WERI-Rb-1 (cell line): ENCODE measurements around the gene CDH4.

Experiments
- DNase-seq: peaks from one replicate; pipeline ENCODE4 v3.0.0-alpha.2; 2020
- H3K27ac ChIP-seq: fragments of 250-450 bp; sonication (Bioruptor Pico); 2 replicates; pipeline ENCODE4 v1.5.1; 2020; ENCODE audit warnings: mild to moderate bottlenecking, moderate library complexity
- H3K27me3 ChIP-seq: fragments of 250-450 bp; sonication (Bioruptor Pico); 2 replicates; pipeline ENCODE4 v1.5.1; 2021; ENCODE audit warnings: mild to moderate bottlenecking, low read depth, moderate library complexity; ENCODE audit not compliant: insufficient read depth, severe bottlenecking
- H3K36me3 ChIP-seq: fragments of 250-450 bp; sonication (Bioruptor Pico); 2 replicates; pipeline ENCODE4 v1.5.1; 2020; ENCODE audit warnings: mild to moderate bottlenecking, moderate library complexity
- H3K4me3 ChIP-seq: 2 replicates; pipeline ENCODE4 v1.5.1; 2011; ENCODE audit warnings: low read depth, mild to moderate bottlenecking, control low read depth, low read length
- H3K9me3 ChIP-seq: fragments of 250-450 bp; sonication (Bioruptor Pico); 2 replicates; pipeline ENCODE4 v1.5.1; 2021; ENCODE audit warnings: mild to moderate bottlenecking, moderate library complexity; ENCODE audit not compliant: severe bottlenecking
- TF ChIP-seq, protein P1 (sequence below): IDR thresholded peaks from 2 replicates; pipeline ENCODE4 v1.5.1; 2011; ENCODE audit warnings: low read depth, mild to moderate bottlenecking, control low read depth, inconsistent platforms, low read length

CDH4 gene

DNA sequence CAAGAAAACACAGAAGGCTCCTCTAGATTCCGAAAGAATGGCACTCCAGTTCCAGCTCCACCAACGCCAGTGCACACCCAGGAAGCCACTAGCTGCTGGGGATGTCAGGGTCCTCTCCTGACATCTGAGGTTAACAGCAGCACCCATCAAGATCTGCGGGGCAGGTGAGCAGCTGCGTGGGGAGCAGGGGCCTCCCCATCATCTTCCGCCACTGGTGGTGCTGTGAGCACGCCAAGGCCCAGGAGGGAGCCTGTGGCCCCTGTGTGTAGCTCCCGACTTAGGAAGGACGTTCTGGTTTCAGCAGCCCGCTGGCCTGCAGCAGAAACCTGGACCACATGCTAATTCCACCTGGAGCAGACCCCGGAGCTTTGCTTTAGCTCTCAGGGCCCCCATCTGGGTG is 427.4 kb downstream of the CDH4 start:
- DNase-seq = no peak
- Histone ChIP-seq H3K4me3 (no peak overlapping the region), H3K9me3 (no peaks in the 10 kb centered on the region), H3K27me3 (peaks cover 84% of the 10 kb centered on the region), H3K27ac (no peak overlapping the region), H3K36me3 (no peaks in the 10 kb centered on the region)
- TF ChIP-seq, protein P1, sequence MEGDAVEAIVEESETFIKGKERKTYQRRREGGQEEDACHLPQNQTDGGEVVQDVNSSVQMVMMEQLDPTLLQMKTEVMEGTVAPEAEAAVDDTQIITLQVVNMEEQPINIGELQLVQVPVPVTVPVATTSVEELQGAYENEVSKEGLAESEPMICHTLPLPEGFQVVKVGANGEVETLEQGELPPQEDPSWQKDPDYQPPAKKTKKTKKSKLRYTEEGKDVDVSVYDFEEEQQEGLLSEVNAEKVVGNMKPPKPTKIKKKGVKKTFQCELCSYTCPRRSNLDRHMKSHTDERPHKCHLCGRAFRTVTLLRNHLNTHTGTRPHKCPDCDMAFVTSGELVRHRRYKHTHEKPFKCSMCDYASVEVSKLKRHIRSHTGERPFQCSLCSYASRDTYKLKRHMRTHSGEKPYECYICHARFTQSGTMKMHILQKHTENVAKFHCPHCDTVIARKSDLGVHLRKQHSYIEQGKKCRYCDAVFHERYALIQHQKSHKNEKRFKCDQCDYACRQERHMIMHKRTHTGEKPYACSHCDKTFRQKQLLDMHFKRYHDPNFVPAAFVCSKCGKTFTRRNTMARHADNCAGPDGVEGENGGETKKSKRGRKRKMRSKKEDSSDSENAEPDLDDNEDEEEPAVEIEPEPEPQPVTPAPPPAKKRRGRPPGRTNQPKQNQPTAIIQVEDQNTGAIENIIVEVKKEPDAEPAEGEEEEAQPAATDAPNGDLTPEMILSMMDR = no peak

DNA sequence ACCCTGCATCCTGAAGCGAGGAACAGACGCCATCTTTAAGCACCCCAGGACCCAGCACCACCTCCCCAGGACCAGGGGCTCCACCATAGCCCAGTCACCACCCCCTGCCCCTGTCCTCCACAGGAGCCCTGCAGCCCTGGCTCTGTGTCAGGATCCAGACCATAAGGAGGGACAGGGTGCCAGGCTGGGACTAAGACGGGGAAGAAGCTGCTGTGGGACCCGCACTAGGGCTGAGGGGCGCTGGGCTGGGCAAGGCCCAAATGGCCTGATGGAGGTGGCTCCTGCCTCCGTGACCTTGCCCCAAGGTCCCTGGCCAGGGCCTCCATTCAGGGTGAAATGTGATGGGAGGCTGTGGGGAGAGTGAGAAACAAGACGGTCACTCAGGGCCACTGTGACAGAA is 428.0 kb downstream of the CDH4 start:
- no peaks in the 10 kb centered on the region for H3K36me3 ChIP-seq
- TF ChIP-seq, protein P1 = no peak
- H3K27ac ChIP-seq = no peak overlapping the region
- DNase-seq = no peak
- H3K27me3 ChIP-seq = peaks cover 85% of the 10 kb centered on the region
- H3K4me3 ChIP-seq = no peak overlapping the region
- no peaks in the 10 kb centered on the region for H3K9me3 ChIP-seq

DNA sequence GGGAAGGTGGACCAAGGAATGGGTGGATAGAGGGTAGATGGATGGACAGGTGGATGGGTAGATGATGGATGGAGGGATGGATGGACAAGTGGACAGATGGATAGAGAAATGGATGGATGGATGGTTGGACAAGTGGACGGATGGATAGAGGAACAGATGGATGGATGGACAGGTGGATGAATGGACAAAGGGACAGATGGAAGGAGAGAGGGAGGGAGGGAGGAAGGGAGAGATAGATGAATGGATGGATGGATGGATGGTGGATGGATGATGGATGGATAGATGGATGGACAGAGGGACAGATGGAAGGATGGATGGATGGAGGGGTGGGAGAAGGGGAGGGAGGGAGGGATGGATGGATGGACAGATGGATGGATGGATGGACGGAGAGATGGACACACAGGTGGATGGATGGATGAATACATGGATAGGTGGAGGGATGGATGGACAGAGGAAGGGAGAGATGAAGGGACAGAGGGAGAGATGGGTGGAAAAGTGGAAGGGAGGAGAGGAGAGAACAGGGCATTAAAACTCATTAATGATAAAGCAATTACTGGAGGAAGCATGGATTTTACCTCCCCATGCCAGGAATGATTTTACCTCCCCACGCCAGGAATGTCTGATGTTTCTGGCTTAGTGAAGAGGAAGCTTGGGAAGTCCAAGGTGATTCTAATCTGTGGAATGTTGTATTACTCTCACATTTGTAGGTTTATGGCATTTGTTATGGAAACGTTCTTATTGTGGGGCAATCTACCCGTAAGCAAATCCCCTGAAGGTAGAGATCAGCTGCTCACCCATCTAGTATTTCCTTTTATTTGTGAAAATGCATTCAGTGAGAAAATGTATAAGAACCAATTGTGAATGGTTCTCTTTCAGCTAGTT is 430.3 kb downstream of the CDH4 start:
- peaks cover 85% of the 10 kb centered on the region for H3K27me3 ChIP-seq
- DNase-seq = no peak
- no peak overlapping the region for H3K27ac ChIP-seq
- no peak overlapping the region for H3K4me3 ChIP-seq
- TF ChIP-seq, protein P1 = no peak
- no peaks in the 10 kb centered on the region for H3K36me3 ChIP-seq
- H3K9me3 ChIP-seq = no peaks in the 10 kb centered on the region

DNA sequence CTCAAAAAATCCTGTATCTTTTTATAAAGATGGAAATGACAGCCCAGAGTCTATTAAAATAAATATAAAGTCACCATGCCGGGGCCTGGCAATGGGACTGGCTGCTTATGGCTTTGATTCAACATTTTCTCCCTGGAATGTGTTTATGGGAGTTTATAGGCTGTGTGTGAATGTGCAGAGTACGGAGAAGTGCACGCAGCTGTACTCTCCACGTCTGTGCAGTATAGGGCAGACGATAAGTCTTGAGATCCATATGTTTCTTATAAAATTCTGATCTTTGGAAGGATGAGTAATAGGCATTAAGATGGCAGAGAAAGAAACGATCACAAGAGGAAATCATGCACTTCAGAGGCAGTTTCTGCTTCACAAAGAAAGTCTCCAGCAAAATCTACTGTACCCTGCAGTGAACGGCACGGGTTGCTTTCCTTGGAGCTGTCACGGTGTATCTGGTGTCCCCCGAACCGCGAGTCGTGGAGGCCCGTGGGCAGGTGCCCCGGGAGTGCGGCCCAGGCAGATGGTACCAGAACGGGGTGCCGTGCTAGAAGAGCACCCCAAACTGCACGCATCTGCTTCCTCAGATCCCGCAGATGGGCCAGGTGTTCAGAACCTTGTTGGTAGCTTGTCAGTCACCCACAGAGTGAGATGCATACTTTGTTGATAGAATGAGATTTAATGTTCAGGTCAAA is 431.1 kb downstream of the CDH4 start:
- Histone ChIP-seq H3K9me3 (no peaks in the 10 kb centered on the region), H3K36me3 (no peaks in the 10 kb centered on the region), H3K27ac (no peak overlapping the region), H3K27me3 (peaks cover 88% of the 10 kb centered on the region), H3K4me3 (no peak overlapping the region)
- DNase-seq = no peak
- TF ChIP-seq, protein P1 = no peak

DNA sequence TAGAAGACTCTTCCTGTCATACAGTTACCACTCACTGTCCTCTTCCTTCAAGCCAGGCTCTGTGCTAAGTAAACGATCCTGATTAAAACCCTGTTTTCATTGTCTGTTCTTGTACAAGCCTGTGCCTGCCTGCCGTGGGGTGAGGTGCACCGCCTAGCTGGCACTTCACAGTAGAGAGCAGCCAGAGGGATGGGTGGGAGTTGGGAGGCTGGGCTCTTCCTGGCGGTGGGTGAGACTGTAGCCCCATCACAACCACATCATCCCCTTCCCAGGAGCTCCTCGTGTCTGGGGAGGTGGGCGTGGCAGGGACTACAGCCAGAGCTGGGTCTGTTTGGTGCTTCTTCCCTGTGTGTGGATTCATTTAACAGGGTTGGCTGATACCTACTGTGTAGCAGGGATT is 431.7 kb downstream of the CDH4 start:
- no peak overlapping the region for H3K27ac ChIP-seq
- H3K36me3 ChIP-seq = no peaks in the 10 kb centered on the region
- no peak for DNase-seq
- no peak overlapping the region for H3K4me3 ChIP-seq
- peaks cover 89% of the 10 kb centered on the region for H3K27me3 ChIP-seq
- no peaks in the 10 kb centered on the region for H3K9me3 ChIP-seq
- TF ChIP-seq, protein P1 = no peak
